HG03108 (cell line): ENCODE results near the gene DOLPP1.

Experiments
- ATAC-seq: cut with Tn5 transposase; IDR thresholded peaks from one replicate; pipeline ENCODE4 v1.9.1; 2021; ENCODE audit warnings: moderate library complexity; ENCODE audit not compliant: unreplicated experiment

The DOLPP1 gene, protein sequence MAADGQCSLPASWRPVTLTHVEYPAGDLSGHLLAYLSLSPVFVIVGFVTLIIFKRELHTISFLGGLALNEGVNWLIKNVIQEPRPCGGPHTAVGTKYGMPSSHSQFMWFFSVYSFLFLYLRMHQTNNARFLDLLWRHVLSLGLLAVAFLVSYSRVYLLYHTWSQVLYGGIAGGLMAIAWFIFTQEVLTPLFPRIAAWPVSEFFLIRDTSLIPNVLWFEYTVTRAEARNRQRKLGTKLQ

DNA sequence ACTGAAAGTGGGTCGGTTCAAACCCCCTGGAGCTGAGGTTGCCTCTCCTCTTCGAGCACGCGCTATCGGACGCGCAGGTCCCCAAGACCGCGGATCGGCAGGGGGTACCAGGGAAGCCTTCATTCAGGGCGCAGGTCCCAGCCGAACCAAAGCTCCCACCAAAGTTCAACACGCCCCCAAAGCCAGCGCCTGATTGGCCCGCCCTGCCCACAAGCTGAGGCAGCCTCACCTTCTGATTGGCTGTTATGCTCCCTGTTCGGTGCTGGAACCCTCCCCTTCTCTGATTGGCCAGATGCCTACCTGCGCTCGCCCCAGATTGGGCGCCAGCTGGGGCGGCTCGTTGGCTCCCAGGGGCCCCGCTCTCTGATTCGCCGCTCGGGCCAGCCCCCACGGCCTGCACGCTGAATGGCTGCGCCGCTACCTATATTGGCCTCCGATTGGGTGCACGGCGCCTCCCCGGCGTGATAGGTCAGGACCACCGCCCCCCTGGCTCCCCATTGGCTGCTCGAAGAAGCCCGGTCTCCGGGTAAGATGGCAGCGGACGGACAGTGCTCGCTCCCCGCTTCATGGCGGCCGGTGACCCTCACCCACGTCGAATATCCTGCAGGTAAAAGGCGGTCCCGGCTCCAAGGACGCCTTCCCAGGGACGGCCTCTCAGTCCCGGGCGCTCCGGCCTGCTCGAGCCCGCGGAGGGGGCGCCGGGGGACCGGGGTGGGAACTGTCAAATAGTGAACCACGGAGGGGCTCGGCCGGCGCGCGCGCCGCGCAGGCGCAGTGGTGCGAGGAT, at the start of gene DOLPP1:
Gene DOLPP1, plus strand, starts transcription at position 511 of the 787 bp plus-strand sequence. Its CDS starts 21 bp downstream, at position 532.
- ATAC-seq: peak; percentile 92

DNA sequence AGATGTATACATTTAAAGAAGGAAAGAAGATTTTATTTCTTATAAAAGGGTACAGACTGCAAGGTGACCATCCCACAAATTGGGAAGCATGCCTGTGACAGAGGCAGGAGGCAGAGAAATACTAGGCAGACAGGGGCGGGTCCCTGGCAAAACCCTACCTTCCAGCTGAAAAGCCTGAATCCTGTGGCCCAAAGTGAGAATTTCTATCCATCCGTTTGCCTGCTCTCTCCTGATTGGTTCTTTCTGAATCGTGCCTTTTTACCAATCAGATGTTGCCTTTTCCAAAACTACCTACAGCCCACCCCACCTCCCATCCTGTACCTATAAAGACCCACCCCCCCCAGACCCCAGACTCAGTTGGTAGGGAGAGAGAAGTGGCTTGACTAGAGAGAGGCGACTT, 49.4 kb upstream of the DOLPP1 start:
- ATAC-seq: no peak

- no peak for ATAC-seq
Observed at GRCh38 chr9:129032541-129033159, 48.3 kb upstream of the DOLPP1 start.

- no peak for ATAC-seq
Observed at GRCh38 chr9:129033216-129033615, 47.7 kb upstream of the DOLPP1 start.

GRCh38 chr9:129035838-129036237, 45.1 kb upstream of the DOLPP1 start:
- ATAC-seq: peak; percentile 1

DNA sequence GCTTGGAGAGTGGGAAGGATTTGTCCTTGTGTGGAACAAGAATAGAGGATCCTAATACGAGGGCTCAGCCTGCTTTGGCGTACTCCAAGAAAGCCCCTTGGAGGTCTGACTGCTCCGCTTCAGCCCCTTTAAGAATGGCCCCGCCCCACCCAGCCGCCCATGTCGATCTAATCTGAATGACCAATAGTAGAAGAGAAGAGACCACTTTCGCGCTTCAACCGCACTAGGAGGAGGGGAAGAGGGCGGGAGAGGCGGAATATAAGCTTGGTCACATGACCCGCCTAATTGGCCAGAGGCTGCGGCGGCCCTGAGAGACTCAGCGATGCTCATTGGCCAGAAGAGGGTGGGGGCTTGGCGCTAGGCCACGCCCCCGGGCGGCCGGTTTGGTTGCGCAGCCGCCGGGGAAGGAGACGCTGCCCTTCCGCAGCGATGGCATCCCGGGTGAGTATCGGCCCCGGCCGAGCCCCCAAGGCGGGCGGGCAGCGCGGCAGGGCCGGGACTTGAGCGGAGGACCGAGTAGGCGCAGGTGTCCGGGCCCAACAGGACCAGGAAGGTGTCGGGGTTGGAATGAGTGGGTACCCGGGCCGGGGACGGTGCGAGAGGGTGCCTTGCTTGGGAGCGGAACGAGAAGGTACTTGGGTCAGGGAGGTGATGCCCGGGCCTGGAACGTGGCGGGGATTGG, 44.5 kb upstream of the DOLPP1 start, which contains the start of gene MIGA2:
Gene MIGA2, plus strand, starts transcription at position 386 of the 682 bp plus-strand sequence. CDS start 3,969 bp downstream, outside the sequence.
- peak; percentile 97 for ATAC-seq

DNA sequence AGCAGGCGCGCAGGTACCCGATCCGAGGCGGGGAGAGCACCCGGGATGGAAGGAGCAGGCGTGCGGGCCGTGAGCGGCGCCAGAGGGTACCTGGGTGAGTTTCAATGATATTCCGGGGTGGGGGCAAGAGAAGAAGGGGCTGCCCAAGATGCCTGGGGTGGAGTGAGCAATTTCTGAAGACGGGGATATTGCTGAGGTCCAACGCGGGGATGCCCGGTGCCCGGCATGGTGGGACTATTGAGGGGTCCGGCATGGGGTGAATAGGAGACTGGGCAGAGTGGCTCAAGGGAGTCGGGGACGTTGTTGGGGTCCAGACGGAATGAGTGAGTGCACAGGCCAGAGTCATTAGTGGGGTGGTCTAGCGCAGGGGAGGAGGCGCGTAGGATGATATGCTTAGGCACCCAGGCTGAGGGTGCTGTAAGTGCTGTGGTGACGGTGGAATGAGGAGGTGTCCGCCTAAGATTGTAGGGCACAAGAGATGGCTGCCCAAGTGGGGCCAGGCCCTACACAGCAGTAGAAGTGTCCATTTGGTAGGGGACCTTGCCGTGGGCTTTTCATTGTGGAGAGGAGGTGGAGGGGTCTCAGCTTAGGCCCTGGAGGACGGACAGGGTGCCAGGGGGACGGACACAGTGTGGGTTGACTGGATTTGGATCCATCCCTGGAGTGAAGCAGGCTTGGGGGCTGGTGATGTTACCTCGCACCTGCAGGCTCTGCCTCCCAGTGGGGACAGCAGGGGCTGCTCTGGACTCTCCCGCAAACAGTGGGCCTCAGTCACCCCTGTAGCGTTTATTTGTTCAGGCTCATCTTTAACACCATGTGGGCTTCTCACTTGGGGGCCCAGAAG, 43.8 kb upstream of the DOLPP1 start:
- ATAC-seq: no peak

DNA sequence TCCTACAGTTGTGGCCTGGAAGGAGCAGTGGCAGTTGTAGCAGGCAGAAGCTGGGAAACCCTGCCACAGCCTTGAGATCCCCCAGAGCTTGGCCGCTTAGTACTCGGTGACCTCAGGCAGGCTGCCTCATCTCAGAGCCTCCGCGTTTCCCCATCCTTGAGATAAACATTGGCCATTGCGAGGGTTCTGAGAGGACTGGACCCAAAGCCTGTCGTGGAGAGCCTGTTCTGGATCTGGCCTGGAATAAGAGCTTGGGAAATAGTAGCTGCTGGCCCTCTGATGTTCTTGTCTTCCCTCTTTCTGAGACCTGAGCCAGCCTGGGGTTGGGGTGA, 43.2 kb upstream of the DOLPP1 start:
- ATAC-seq: no peak

- no peak for ATAC-seq
Observed at GRCh38 chr9:129038109-129038852, 42.6 kb upstream of the DOLPP1 start.

DNA sequence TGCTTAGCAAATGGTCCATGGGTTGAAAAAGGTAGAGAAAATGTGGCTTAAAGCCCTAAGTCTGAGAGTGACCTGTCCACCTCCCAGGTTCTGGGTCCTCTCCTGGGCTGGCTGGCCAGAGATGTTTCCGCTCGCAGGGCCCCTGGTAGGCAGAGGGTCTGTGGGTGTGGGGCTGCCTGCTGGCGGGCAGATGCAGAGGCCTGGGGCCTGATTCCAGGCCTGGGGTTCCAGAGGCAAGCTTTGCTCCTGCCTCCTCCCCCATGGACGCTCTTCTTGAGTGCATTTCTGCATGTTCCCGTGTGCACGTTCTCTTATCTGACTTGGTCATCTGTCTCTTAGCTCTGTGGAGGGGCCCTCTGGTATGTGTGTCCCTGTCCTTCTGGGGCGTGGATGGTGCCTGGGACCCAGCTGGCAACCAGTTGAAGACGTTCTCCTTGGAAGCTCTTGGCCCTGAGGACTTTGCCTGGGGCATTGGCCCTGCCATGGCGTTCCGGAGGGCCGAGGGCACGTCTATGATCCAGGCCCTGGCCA, 40.7 kb upstream of the DOLPP1 start:
- ATAC-seq: no peak

- no peak for ATAC-seq
Observed at GRCh38 chr9:129042016-129042415, 38.9 kb upstream of the DOLPP1 start.

DNA sequence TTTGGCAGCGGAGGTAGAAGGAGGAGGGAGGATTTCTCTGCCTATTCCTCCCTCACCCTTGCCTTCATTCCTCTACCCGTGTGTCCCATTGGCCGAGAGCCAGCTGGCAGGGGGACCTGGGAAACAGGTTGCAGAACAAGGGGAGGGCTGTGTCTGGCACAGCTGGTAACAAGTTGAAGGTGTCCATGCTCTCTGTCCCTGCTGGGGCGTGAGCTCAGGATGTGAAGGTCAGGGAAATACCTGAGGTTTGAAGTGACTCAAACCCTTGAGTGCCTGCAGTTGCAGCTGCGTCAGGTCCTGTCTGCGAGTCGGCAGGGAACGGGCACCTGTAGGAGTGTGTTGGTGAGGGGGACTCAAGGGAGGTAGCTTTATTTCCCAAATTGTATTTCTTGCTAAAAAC, 28.3 kb upstream of the DOLPP1 start:
- no peak for ATAC-seq

DNA sequence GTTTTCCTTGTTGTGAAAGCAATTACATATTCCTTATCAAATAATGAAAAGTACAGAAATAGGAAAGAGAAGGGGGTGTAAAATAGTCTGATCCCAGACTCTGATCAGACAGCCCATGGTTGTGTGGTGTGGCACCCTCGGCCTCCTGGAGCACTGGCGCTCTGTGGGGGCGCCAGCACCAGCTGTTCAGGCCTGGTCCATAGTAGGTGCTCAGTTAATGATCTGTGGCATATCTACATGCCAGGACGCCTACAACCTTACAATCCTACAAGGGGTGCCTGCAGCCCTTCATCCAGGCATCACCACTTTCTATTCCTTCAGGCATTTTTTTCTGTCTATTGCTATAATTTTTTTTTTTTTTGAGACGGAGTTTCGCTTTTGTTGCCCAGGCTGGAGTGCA, 27.9 kb upstream of the DOLPP1 start:
- ATAC-seq: no peak

GRCh38 chr9:129054163-129054851, 26.6 kb upstream of the DOLPP1 start:
- ATAC-seq: no peak

GRCh38 chr9:129058965-129059795, 21.7 kb upstream of the DOLPP1 start:
- no peak for ATAC-seq

- ATAC-seq: no peak
Observed at GRCh38 chr9:129059796-129060785, 20.8 kb upstream of the DOLPP1 start.

GRCh38 chr9:129060991-129061390, 19.9 kb upstream of the DOLPP1 start:
- ATAC-seq: no peak
